Endothelial cell of umbilical vein (primary cell): ENCODE results near the gene PRRT1B. TPM values are rescaled to one million over a fixed set of nuclear protein-coding genes. Genes with fewer than 3 reads are reported as not detected.

Experiments
- BruUV-seq: library from RNA; stranded (reverse); fragments of 400-500 nt; replicated peaks from 2 replicates; lab custom pipeline; 2021; lab: Mats Ljungman, UMichigan
- CTCF ChIA-PET: fragments of 300-600, 350-600 bp; sonication (Branson Sonifier 250); formaldehyde crosslinking; loops from one replicate; lab custom pipeline; 2021; ENCODE audit warnings: antibody characterized with exemption, inconsistent platforms; lab: Charles Lee
- POLR2A ChIA-PET: fragments of 300-600, 350-600 bp; sonication (Branson Sonifier 250); formaldehyde crosslinking; loops from one replicate; lab custom pipeline; 2021; ENCODE audit warnings: antibody characterized with exemption, inconsistent platforms; lab: Charles Lee
- DNase-seq: peaks from one replicate; pipeline ENCODE4 v3.0.0-alpha.2; 2011; ENCODE audit warnings: low read depth, low spot score
- FAIRE-seq: peaks from 2 replicates; lab custom pipeline; 2011; peaks lifted over from hg19 to GRCh38; lab: Jason Lieb, UNC
- H2AFZ ChIP-seq: 2 replicates; pipeline ENCODE4 v1.6.0; 2012; ENCODE audit warnings: low read depth, low read length, control low read depth, inconsistent platforms
- H3K27ac ChIP-seq: 2 replicates; pipeline ENCODE4 v1.5.1; 2011; ENCODE audit warnings: low read depth, mild to moderate bottlenecking, control low read depth, low read length, moderate library complexity; ENCODE audit not compliant: insufficient read depth
- H3K27me3 ChIP-seq, 2 experiments: 2 replicates each; pipeline versions ENCODE4 v1.6.0 to v1.6.1; 2011; ENCODE audit warnings: low read length in 2 of 2, mixed read lengths in 1 of 2; ENCODE audit not compliant: control insufficient read depth in 2 of 2, insufficient read depth in 2 of 2
- H3K36me3 ChIP-seq, 2 experiments: 2 replicates in 1 of 2; 3 replicates in 1 of 2; pipeline ENCODE4 v1.5.1; 2011; ENCODE audit warnings: low read length in 2 of 2, mild to moderate bottlenecking in 1 of 2, moderate library complexity in 1 of 2; ENCODE audit not compliant: control insufficient read depth in 2 of 2, insufficient read depth in 2 of 2; ENCODE audit errors: extremely low read depth in 1 of 2
- H3K4me1 ChIP-seq: 3 replicates; pipeline ENCODE4 v1.5.1; 2011; ENCODE audit warnings: mild to moderate bottlenecking, low read length; ENCODE audit not compliant: control insufficient read depth, insufficient read depth; ENCODE audit errors: extremely low read depth
- H3K4me2 ChIP-seq: 2 replicates; pipeline ENCODE4 v1.6.1; 2011; ENCODE audit warnings: low read length, control low read depth, mixed read lengths; ENCODE audit not compliant: insufficient read depth
- H3K4me3 ChIP-seq, 3 experiments: fragments of 200-600 bp in 1 of 3; sonication (generic), shearing (Covaris generic) in 1 of 3; replicated peaks in 1 of 3; 2 replicates each; pipeline ENCODE4 v1.5.1; 2011 to 2016; ENCODE audit warnings: control low read depth in 3 of 3, low read length in 3 of 3, mild to moderate bottlenecking in 2 of 3, inconsistent platforms in 1 of 3, low read depth in 1 of 3, moderate library complexity in 1 of 3; ENCODE audit not compliant: insufficient read depth in 1 of 3
- H3K79me2 ChIP-seq: 2 replicates; pipeline ENCODE4 v1.6.0; 2012; ENCODE audit warnings: low read length, inconsistent platforms; ENCODE audit not compliant: control insufficient read depth, insufficient read depth
- H3K9ac ChIP-seq: replicated peaks from 2 replicates; pipeline ENCODE3; 2011; ENCODE audit warnings: low read length, control low read depth; ENCODE audit not compliant: insufficient read depth; ENCODE audit errors: extremely low read depth
- H3K9me1 ChIP-seq: replicated peaks from 3 replicates; pipeline ENCODE4 v1.6.0; 2011; ENCODE audit warnings: mild to moderate bottlenecking, low read length; ENCODE audit not compliant: control insufficient read depth, insufficient read depth; ENCODE audit errors: extremely low read depth
- H3K9me3 ChIP-seq: replicated peaks from 2 replicates; pipeline ENCODE4 v1.5.1; 2012; ENCODE audit warnings: low read length, inconsistent platforms; ENCODE audit not compliant: control insufficient read depth, insufficient read depth
- H4K20me1 ChIP-seq: replicated peaks from 2 replicates; pipeline ENCODE3; 2011; ENCODE audit warnings: mild to moderate bottlenecking, low read length; ENCODE audit not compliant: control insufficient read depth, insufficient read depth; ENCODE audit errors: extremely low read depth
- CTCF ChIP-seq, 2 donors: IDR thresholded peaks; 1 replicate in 1 of 2; 2 replicates in 1 of 2; pipeline ENCODE4 v1.5.1; 2011; ENCODE audit warnings: low read length in 2 of 2, mild to moderate bottlenecking in 2 of 2, moderate library complexity in 2 of 2, control low read depth in 1 of 2, inconsistent platforms in 1 of 2, low read depth in 1 of 2; ENCODE audit not compliant: insufficient read depth in 1 of 2; ENCODE audit errors: extremely low read depth in 1 of 2
- EZH2 ChIP-seq: IDR thresholded peaks from 2 replicates; pipeline ENCODE4 v1.6.1; 2012; ENCODE audit warnings: borderline replicate concordance, low read depth, mild to moderate bottlenecking, moderate library complexity, low read length, inconsistent platforms; ENCODE audit not compliant: severe bottlenecking
- FOS ChIP-seq: IDR thresholded peaks from 2 replicates; pipeline ENCODE4 v1.6.1; 2011; ENCODE audit warnings: mild to moderate bottlenecking, low read length, moderate library complexity, borderline replicate concordance; ENCODE audit not compliant: insufficient read depth
- GATA2 ChIP-seq: IDR thresholded peaks from 2 replicates; pipeline ENCODE4 v1.7.0; 2011; ENCODE audit warnings: low read depth, mild to moderate bottlenecking, moderate library complexity, mixed read lengths, low read length; ENCODE audit not compliant: insufficient read length, insufficient read depth
- JUN ChIP-seq: IDR thresholded peaks from 2 replicates; pipeline ENCODE4 v1.6.1; 2011; ENCODE audit warnings: borderline replicate concordance, low read depth; ENCODE audit not compliant: insufficient read length, insufficient read depth
- POLR2AphosphoS5 ChIP-seq: IDR thresholded peaks from 2 replicates; pipeline ENCODE4 v1.6.1; 2012; ENCODE audit warnings: low read depth, mild to moderate bottlenecking, control low read depth, low read length, moderate library complexity; ENCODE audit not compliant: insufficient read depth
- dilution Hi-C: fragments of 300-500 bp; cut with MboI; formaldehyde crosslinking; loops from one replicate; pipeline ENCODE4 v1.15.0; 2019; ENCODE audit warnings: low sequenced_read_pairs; ENCODE audit not compliant: extremely low pct_ligation_motif_present
- intact Hi-C: fragments of 100-400 bp; cut with micrococcal nuclease; formaldehyde crosslinking; loops from one replicate; pipeline ENCODE4 v1.10.0; 2022
- polyA plus RNA-seq, 4 experiments: library from polyadenylated mRNA; depleted of rRNA in 3 of 4; stranded (reverse) in 3 of 4; unstranded in 1 of 4; fragments of >200 nt; gene quantifications; 2 replicates each; pipeline versions ENCODE4 v1.2.1 to v1.2.3, GENCODE V29; 2011 to 2012; ENCODE audit warnings: missing spikeins in 1 of 4
- total RNA-seq: library from RNA; stranded (reverse); gene quantifications from 2 replicates; pipeline ENCODE4 v1.2.3, GENCODE V29; 2021

The PRRT1B gene
- total and polyA plus RNA-seq, 2 donors (not counting 3 experiments of a cell fraction or from before 2014, with no cell fraction given), result not detected

DNA sequence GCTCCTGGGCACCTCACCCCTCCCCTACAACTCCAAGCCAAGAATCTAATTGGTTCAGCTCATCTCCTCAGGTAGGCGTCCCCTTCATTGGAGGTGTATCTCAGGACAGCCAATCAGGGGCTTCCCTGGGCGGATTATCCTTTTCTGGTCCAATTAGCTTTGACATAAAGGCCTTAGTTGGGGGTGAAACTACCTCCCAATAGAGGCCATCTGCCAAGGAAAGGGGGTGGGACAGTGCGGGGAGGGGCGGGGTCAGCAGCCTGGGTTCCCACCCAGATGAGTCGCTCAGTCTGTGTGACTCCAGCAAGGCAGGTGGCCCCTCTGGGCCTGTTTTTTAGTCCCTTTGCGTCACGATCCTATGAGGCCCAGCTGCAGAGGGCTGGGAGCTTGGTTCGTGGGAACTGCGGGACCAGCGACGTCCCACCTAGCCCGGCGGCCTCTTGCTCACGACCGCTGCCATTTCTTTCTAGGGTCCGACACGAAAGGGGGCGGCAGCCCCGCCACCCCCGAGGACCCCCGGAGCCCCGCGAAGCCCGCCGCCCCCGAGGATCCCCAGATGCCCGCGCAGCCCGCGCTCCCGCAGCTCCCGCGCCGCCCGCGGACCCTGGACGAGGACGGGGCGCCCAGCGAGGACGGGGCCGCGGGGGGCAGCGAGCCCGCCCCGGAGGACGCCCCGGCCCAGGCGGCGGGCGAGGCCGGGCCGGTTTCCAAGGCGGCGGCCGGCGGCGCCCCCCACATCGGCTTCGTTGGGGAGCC lies 8.9 kb downstream of the PRRT1B start:
- no peaks in the 10 kb centered on the region for H3K9me1 ChIP-seq
- no peak overlapping the region for H2AFZ ChIP-seq
- no peaks in the 10 kb centered on the region for H4K20me1 ChIP-seq
- dilution Hi-C loops, result no loop called here
- no peak for FAIRE-seq
- H3K36me3 ChIP-seq, result no peaks in the 10 kb centered on the region
- ChIA-PET POLR2A (no interaction called here), CTCF (no interaction called here)
- H3K4me2 ChIP-seq, result no peak overlapping the region
- no peak for DNase-seq
- H3K27me3 ChIP-seq, result peaks cover 19% of the 10 kb centered on the region in 2 experiments
- TF ChIP-seq POLR2AphosphoS5 (no peak), FOS (no peak)
- H3K27ac ChIP-seq, result no peak overlapping the region
- BruUV-seq, result no TSS peak
- no peak overlapping the region for H3K4me3 ChIP-seq
- no peaks in the 10 kb centered on the region for H3K9me3 ChIP-seq
- intact Hi-C loops, result no loop called here
- H3K79me2 ChIP-seq, result no peaks in the 10 kb centered on the region
- H3K9ac ChIP-seq, result no peak overlapping the region
- H3K4me1 ChIP-seq, result no peaks in the 10 kb centered on the region

DNA sequence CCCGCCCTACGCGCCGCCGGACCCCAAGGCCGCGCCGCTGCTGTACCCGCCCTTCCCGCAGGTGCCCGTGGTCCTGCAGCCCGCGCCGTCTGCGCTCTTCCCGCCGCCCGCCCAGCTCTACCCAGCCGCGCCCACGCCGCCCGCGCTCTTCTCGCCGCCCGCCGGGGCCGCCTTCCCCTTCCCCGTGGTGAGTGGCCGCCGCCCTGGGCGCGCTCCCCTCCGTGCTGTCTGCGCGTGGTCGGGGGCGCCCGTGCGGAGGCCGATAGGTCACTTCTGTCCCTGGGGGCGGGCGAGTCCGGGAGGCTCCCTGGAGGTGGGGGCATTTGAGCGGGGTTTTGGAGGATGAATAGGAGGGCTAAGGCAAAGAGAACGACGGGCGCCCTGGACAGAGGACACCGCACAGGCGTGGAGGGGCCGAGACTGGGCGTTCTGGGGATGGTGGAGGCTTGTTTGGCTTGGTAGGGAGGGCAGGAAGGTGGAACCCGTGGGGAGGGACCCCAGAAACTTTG lies 9.6 kb downstream of the PRRT1B start:
- DNase-seq, result no peak
- FAIRE-seq, result no peak

More for the DNA sequence above, 9.6 kb downstream of the PRRT1B start:
- intact Hi-C loops (no loop called here), dilution Hi-C loops (no loop called here)
- H3K79me2 ChIP-seq, result no peaks in the 10 kb centered on the region
- peaks cover 18 to 19% of the 10 kb centered on the region in 2 experiments for H3K27me3 ChIP-seq
- H3K4me3 ChIP-seq, result no peak overlapping the region
- H3K36me3 ChIP-seq, result no peaks in the 10 kb centered on the region
- H4K20me1 ChIP-seq, result no peaks in the 10 kb centered on the region
- no peak overlapping the region for H3K9ac ChIP-seq
- H3K9me1 ChIP-seq, result no peaks in the 10 kb centered on the region
- no peak overlapping the region for H3K27ac ChIP-seq
- no peaks in the 10 kb centered on the region for H3K4me1 ChIP-seq
- no peaks in the 10 kb centered on the region for H3K9me3 ChIP-seq
- TF ChIP-seq EZH2, result peak; percentile 59
- TF ChIP-seq FOS, result no peak
- TF ChIP-seq CTCF (IDR thresholded peaks at IDR 0.05; ENCODE audit: extremely low read depth in 1 of 2, insufficient read depth in 1 of 2, low read depth in 1 of 2, low read length in 2 of 2), result no peak
- TF ChIP-seq JUN, result no peak
- no peak for TF ChIP-seq GATA2
- POLR2A ChIA-PET, result no interaction called here
- no peak overlapping the region for H2AFZ ChIP-seq
- no TSS peak for BruUV-seq
- CTCF ChIA-PET, result no interaction called here
- H3K4me2 ChIP-seq, result no peak overlapping the region
